T-helper 2 cell treated with Interferon-gamma antibody and Interleukin-4, amounts not matched to agents 100 ng/mL and 5 ng/mL, for 36 hours (primary cell): Measurements from ENCODE around the gene PAX6. TPM values are rescaled to one million over a fixed set of nuclear protein-coding genes. Genes with fewer than 3 reads are reported as not detected.

Experiments
- intact Hi-C: fragments of 100-400 bp; cut with micrococcal nuclease; formaldehyde crosslinking; loops from one replicate; pipeline ENCODE4 v1.15.1; 2023
- total RNA-seq: library from RNA; stranded (reverse); gene quantifications from 2 replicates; pipeline ENCODE4 v1.2.3, GENCODE V29; 2022

Gene PAX6
- total RNA-seq, 1 donor from 2014 or later: not detected

DNA sequence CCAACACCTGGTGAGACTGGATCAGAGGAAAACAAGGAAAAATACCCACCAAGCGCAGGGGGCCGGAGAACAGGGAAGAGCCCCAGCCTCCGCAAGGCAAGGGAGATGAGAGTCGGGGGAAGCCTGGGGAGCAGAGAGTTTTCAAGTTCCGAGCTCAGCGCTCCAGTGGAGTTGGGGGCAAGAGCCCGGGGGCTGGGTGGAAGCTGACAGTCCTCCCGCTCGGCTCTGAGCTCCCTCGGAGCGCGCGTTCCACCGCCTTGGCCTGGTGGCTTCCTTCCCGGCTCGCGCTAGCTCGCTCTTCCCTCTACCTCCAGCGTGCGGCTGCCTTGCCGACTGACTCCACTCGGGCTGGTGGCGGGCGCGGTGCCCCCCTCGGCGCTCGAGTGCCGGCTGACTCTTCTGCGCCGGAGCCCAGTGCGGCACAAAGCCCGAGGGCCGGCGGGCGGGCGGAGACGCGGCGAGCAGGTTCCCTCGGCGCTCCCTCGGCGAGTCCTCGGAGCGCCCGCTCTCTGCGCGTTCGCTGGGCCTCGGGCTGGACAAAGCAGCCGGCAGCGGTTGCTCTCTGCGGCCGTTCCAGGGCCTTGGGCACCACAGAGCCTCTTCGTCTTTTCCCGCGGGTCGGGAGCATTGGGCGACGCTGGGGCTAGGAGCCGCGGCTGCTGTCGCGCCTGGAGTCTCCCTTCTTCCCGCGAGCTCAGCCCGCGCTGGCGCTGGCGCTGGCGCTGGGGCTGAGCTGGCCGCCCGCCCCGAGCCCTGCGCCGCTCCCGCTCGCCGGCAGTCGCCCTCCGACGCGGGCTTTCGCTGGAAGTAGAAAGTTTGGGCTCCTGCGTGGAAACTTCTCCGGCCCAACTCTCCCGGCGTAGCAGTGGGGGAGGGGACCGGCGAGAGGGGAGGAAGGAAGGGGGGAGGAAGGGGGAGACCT is 1.0 kb downstream of the PAX6 start:
- intact Hi-C loops: loop anchor here (10.0 kb wide), 1 partner anchor 325 kb away; no protein-coding TSS in a partner anchor

DNA sequence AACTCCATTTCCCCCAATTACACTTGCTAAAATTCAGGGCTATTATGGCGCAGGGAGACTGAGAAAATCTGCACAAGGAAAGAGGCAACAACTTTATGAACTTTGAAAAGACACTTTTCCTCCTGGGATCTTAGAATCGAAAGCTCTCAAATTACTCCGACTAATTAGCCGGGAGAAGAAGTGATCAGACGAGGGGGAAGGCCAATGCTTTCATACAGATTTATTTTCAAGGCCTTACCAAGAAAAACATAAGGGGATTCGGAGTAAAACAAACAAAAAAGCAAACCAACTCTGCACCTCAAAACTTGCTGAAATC is 1.6 kb downstream of the PAX6 start:
- intact Hi-C loops: loop anchor here (10.0 kb wide), 1 partner anchor 325 kb away; no protein-coding TSS in a partner anchor

DNA sequence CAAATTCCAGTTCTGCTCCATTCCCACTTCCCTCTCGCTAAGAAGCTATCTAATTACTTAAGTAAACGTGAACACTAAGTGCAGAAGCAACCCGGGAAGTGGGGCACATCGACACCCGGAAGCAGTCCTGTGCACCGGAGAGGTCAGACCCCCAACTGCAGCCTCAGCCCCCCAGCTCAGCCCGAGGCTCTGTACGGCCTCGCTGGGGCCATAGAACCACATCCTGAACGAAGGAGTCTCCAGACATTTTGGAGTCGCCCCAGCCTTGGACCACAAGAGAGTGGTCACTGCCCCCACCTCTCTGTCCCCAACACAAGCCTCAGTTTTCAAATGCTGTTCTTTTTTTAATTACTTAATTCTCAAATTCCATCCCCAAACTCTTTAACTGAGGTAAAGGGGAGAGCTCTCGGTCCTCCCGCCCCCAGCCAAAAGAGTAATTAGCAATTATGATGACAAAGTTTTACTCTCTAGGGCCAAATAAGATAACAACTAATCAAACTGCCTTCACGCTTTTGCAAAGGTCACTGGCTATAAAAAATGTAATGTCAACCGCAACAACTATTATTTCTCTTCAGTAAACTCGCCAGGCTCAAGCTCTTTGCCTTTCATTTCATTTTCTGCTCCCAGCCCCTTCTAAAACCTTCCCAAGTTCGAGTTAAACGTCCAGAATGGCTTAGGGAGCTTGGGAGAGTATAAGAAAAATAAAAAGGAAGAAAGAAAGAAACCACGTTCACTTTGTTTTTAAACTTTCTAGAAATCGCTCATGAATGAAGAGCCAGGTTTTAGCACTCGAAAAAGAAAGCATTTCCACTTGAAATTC is 2.2 kb downstream of the PAX6 start:
- intact Hi-C loops: loop anchor here (10.0 kb wide), 1 partner anchor 324 kb away; no protein-coding TSS in a partner anchor

DNA sequence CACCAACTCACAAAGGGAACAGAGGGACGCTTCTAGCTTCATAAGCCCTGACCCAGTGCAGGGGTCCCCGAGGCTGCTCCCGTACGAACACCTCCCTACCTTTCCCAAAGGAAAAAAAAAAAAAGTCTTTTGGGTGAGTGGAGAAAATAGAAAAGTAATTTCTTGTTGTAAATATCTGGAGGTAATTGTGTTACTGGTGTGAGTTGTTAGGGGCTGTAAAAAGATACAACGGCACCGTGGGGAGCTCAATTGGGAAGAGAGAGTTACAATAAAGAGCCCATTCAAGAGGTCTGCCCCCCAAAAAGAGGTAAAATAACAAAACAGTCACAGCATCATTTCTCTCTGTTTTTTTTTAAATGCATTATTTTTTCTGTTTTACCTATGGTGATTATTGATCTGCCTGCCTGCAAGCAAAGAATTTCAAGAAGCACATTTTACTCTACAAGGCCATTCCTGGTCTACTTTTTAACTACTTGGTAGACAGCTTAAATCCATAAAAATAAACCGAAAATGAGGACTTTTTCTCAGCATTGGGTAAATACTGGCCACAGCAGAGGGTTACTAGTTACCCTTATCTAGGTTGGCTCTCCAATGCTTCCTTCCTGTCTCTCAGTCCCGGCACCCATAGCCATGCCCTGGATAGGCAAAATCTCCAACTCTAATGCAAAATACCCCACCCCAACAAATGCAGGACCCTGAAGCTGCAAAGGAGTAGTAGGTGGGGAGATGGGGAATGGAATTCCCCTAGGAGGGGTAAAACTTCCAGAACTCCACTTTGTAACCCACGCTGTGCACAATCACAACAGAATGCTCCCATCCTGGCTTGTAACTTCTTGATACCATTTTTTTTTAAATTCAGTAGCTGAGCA is 3.1 kb downstream of the PAX6 start:
- intact Hi-C loops: loop anchor here (10.0 kb wide), 1 partner anchor 323 kb away; no protein-coding TSS in a partner anchor

DNA sequence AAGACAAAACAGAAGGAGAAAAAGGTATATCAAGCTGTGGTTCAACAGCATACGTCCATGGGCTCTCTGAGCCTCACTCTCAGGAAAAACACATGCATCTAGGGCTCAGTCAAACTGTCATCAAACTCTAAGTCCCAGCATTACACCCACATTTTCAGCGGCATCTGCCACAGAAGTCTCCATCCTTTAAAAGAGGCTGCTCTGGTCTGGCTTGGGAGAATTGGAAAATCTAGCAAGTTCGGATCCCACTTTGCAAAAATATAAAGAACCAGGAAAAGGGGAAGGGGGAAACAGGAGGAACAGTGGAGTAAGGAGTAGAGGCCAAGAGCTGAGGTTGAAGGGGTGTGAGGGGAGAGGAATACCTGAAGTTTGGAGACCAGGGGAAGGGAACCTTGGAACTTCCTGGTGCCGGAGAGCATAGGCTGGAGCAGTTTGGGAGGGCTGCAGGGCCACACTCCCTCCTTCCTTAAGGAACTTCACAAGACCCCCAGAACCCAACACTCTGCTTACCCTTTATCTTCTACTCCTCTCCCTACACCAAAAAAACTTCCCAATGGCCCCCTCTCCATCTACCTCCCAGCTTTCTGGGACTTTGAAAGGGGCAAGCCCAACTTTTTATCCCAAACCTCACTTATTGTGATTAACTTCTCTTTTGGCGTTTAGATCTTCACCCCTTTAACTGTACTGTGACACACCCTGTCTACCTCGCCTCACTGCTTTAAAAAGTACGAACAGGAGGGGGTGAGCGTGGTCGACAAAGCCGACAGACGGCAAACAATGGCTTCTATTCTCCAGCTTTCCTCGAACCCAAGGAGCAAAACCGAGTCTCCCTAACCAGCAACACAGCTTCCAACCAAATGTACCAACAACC is 4.0 kb downstream of the PAX6 start:
- intact Hi-C loops: loop anchor here (10.0 kb wide), 1 partner anchor 322 kb away; no protein-coding TSS in a partner anchor

DNA sequence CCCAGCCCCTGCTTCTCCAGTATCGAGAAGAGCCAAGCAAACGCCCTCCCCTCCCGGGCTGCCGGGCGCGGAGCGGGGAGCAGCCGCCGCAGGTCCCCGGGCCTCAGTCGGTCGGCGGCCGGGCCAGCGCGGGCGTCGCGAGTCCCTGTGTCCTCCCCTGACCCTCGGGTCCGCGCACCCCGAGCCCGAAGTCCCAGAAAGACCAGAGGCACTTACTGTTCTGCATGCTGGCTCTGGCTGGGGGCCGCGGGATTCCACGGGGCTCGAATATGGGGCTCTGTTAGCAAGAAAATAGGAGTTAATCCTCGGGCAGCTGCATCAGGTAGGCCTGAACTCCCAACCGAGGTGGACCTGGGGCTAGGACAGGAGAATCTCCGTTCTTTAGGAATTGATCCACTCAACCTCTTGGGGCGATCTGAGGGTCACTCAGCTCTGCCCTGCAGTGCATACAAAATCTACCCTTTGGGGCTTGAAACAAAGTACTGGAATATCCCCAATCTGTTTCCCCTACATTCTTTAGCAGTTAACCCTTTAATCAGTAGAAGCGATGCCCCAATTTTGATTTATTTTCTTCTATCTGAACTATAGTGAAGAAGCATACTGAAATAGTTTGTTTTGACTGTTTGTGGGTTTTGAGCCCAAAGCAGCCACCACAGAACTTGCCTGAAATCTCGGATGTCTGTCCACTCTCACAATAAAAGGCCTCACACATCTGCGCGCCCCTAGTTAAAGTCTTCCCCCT is 4.8 kb downstream of the PAX6 start:
- intact Hi-C loops: loop anchor here (10.0 kb wide), 1 partner anchor 322 kb away; no protein-coding TSS in a partner anchor

DNA sequence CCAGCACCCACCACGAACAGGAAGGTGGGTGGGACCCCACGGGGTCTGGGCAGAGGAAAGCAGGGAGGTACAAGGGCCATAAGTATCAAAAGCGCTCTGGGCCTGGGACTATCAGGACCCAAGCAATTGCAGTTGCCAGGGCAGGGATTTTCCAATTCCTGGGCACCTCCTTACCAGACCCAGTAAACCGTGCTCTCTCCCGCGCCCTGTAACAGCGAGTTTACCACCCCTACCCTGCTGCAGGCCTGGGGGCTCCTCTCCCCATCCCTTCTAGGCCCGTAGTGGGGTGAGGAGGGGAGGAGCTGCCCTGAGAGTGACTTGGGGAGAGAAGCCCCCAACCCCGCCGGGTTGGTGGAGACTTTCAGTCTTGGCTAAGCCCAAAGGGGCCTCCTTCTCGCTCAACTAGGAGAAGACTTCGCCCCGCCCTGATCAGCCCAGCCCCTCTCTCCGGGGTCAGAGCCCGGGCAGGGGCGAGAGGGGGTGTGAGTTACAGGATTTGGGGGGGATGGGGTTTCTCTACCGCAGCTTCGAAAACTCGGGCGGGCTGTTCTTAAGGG is 5.4 kb downstream of the PAX6 start:
- intact Hi-C loops: loop anchor here (10.0 kb wide), 1 partner anchor 321 kb away; no protein-coding TSS in a partner anchor

DNA sequence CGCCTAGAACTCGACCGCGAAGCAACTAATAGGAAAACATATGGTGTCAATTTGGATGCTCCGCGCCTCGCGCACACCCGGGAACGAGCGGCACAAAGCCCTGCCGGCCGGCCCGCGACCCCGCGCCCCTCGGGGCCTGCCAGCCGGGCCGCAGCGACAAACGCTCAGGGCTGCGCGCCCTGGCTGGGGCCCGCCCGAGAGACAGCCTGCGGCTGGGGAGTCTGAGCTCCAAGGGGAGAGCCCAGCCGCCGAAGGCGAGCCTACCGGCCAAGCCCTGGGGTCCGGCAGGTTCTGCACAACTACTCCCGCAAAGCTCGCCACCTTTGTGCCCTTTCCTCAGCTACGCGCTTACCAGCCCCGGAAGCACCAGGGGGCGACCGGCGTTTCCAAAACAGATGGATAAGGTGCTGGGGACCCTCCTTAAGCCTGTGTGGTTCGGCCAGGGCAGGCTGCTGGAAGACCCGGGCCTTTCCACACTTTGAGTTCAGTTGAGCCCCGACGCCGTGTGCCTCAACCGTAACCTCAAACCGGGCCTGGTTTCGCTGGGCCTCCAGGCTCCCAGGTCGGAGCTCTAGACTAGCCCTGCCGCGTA is 6.0 kb downstream of the PAX6 start:
- intact Hi-C loops: loop anchor here (10.0 kb wide), 1 partner anchor 320 kb away; no protein-coding TSS in a partner anchor

DNA sequence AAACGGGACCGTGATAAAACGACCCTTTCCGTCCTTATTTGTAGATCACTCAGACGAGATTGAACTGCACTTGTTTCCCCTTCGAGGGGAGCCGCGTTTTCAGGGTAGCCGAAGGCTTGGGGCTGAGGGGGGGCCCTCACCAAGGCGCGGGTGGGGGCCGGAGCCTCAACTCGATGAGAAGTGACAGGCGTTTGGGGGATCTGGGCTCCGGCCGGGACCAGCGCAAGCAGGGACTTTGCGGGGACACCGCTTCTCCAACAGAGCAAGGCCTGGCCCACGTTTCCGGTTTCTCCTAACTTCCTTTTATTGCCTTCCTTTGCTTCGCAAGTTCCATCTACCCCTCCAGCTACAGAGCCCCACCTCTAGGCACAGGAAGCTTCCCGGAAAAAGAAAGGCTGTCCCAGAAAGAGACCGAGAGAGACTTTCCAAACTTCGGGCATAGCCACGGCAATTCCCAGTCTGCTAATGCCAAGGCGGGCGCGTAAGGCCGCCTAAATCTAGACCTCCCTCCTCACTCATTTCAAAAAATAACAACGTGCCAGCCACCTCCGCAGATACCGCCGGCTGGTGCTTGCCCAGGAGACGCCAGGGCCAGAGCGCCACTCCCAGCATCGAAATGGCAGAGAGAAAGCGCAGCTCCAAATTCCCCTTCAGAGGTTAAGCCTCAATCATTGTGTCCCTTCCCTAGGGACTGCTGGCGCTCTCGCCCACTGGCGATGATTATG is 6.6 kb downstream of the PAX6 start:
- intact Hi-C loops: loop anchor here (1.0 to 10.0 kb wide), 2 partner anchors 9 to 320 kb away; no protein-coding TSS in a partner anchor

DNA sequence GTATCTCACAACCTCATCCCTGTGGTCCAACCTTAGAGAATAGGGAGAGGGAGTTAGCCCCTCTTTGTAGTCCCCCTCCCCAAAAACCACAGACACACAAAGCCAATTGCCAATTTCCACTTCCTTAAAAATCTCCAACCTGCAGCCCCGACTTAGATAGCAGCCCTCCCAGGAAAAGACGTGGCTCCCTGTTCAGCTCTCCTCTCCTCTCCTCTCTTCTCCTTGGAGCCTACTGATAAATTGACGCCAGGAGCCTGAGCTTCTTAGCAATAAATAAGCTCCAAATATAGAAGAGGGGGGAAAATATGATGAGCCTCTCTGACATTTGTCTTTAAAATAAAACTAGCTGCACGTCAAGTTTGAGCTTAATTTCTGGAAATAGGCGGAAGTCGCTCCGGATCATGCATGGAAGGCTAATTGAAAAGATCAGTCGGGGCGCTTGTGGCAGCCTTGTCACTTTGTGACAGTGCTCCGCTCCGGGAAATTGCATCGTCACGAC is 7.3 kb downstream of the PAX6 start:
- intact Hi-C loops: loop anchor here (1.0 to 10.0 kb wide), 3 partner anchors 9 to 319 kb away; no protein-coding TSS in a partner anchor

DNA sequence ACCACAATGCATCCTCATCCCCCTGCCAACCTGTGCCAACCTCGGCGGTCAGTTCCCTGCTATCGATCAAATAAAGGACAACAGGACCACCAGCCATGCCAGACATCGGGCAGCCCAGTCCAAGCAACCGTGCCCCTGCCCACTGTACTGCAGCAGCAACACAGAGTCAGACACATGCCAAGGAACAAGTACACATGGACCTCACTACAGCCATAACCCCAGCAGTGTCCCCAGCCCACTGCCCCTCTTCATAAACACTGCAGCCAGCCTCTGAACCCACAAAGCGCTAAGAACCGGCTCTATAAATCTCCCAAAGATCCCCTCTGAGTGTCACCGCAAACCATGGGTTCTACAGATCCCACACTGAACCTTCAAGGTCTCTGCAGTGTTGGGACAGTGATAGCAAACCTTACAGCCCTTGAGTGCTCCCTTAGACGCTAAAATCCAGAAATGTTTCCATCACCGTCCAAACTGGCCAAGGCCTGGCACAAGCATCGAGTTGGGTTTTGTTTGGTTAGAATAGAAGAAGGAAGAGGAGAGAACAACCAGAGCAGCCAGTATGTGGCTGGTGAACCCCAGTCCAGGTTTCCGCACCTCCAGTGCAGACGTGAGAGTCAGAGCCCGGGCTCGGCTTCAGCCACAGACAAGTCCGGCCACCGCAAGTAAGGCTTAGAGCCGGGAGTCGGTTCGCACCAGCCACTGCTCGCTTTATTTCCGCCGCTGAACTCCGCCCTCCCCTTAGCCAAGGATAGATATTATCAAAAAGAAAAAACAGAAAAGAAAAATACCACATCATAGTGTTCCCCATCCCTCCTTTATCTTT is 7.9 kb downstream of the PAX6 start:
- intact Hi-C loops: loop anchor here (1.0 to 10.0 kb wide), 2 partner anchors 23 to 318 kb away; no protein-coding TSS in a partner anchor

DNA sequence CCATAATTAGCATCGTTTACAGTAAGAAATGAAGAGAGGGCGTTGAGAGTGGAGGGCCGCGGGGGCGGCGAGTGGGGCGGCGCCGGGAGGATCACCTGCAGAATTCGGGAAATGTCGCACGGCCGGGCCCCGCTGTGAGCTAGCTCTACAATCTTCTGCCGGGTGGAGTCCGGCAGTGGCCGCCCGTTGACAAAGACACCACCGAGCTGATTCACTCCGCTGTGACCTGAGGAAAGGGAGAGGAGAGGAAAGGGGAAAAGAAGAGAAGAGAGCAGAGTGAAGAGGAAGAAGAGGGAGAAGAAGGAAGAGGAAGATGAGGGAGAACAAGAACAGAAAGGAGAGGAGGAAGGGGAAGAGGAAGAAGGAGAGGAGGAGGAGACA is 8.5 kb downstream of the PAX6 start:
- intact Hi-C loops: loop anchor here (10.0 kb wide), 1 partner anchor 318 kb away; no protein-coding TSS in a partner anchor

DNA sequence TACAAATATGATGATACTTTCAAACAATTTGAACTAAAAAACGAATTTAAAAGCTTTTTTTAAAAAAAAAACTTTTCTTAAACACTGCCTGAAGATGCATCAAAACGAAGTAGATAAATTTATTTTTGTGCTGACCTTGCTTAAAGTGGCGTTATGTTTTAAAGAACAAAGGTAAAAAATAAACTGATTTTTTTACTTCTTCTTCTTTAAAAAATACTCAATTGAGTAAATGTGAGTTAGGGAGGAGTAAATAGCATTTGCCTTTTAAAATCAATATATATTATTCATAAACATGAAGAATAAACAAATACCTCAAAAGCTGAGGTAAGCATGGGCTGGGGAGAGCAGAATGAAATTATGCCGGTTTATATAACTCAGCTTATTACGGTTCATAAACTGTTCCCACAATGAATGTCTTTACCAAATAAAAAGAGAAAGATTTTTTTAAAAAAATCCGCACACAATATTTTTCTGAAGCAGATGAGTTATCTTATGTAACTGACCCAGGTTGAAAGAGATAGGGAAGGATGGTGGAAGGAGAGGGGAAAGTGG is 9.0 kb downstream of the PAX6 start:
- intact Hi-C loops: loop anchor here (10.0 kb wide), 1 partner anchor 317 kb away; no protein-coding TSS in a partner anchor

DNA sequence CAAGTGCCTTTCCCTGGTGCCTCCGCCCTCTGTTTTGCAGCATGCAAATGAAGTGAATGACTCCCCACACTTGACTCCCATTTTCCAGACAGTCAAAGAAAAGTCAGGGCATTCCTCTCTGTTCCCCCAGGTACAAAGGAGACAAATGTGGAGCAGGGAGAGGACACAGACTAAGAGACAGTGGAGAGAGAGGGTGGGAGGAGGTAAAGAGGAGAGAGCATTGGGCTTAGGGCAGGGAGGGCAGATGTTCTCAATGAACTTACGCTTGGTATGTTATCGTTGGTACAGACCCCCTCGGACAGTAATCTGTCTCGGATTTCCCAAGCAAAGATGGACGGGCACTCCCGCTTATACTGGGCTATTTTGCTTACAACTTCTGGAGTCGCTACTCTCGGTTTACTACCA is 9.8 kb downstream of the PAX6 start:
- intact Hi-C loops: loop anchor here (10.0 kb wide), 1 partner anchor 316 kb away; no protein-coding TSS in a partner anchor

DNA sequence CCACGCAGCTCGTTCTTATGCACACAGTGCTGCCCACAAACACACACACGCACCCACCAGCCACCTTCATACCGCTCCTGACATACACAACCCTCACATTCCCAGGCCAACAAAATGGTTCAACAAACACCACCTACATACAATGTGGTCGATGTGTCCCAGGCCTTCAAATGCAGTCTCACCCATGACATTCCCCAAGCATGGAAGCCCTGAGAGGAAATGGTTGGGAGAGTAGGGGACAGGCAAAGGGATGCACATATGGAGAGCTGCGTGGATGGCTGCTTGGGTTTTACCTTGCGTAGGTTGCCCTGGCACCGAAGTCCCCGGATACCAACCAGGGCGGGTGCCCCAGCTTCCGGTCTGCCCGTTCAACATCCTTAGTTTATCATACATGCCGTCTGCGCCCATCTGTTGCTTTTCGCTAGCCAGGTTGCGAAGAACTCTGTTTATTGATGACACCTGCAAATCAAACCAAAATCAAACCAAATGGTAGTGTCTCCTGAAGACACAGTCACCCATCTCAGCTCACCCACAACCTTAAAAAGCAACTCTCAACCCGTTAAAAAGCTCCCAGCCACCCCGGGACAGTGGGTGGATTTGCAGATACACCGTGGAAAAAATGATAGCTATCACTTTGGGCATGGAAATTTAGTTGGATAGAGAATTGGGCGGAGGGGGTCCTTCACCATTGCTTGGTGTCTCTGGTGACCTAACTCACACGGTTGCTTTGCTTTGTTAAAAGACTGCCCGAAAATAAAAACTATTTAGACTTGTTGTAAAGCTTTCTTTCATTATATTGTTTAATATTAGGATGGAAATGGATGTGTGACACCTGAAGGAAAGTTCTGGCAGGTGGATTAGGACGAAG is 10.5 kb downstream of the PAX6 start:
- intact Hi-C loops: loop anchor here (10.0 kb wide), 1 partner anchor 316 kb away; no protein-coding TSS in a partner anchor
